Right renal cortex interstitium (tissue), 3 donors: ENCODE measurements around the gene HOXB6. TPM values are rescaled to one million over a fixed set of nuclear protein-coding genes. Genes with fewer than 3 reads are reported as not detected.

Source experiments
- DNase-seq, 3 donors: peaks; one replicate each; pipeline ENCODE4 v3.0.0-alpha.2; 2013; ENCODE audit warnings: low read depth in 3 of 3, low spot score in 2 of 3
- polyA plus RNA-seq, 3 donors: library from polyadenylated mRNA; unstranded; fragments of 120-200 nt; gene quantifications; one replicate each; pipeline ENCODE4 v1.2.1, GENCODE V29; 2013; ENCODE audit not compliant: insufficient read length in 3 of 3

Gene HOXB6
- polyA plus RNA-seq, 3 donors, result 69.6 to 81.4 (median 72.6) TPM

DNA sequence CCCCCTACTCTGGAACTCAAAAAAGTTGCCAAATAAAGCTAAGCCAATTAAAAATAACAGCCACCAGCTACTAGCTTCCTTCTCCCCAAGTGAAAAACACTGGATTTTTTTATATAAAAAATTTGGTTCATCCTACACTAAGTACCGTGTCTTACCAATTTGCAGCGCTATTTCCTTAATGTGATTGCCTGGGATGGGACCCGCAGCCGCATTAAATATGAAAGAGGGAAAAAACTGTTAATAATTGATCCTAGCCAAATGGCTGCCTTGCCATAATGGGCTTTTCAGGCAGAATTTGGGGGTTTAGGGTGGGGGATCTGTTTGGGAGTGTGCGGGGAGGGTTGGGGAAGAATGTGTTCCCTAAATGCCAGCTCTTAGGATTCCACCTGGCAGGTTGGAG, 19.3 kb upstream of the HOXB6 start:
- no peak for DNase-seq

DNA sequence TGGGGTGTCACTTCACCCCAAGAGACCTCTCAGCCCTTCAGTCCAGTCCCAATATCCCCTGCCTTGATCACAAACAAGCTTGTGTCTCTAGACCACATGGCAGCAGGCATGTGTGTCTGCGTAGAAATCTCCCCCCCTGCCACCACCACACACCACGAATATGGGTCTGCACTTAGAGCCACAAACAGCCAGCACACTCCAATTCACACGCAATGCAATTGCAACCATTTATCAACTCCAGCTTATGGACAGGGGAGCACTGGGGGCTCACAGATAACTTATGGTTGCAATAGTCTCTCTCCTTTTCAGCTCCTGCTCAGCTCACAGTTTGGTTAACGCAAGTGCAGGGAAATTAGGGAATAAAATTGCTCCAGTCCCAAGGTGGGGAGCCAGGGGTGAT, 18.8 kb upstream of the HOXB6 start:
- DNase-seq, result no peak

DNA sequence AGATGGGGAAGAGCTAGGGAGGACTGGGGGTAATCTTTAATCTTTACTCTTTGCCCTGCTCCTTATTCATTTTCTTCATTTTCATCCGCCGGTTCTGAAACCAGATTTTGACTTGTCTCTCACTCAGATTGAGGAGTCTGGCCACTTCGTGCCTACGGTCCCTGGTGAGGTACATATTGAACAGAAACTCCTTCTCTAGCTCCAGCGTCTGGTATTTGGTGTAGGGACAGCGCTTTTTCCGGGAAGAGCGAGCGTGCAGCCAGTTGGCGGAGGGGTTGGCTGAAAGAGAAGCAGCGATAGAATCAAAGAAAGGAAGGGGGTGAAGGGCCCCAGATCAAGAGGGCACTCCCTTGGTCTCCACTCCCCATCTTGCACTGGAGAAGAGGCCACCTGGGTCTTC, 18.1 kb upstream of the HOXB6 start:
- DNase-seq, result no peak

DNA sequence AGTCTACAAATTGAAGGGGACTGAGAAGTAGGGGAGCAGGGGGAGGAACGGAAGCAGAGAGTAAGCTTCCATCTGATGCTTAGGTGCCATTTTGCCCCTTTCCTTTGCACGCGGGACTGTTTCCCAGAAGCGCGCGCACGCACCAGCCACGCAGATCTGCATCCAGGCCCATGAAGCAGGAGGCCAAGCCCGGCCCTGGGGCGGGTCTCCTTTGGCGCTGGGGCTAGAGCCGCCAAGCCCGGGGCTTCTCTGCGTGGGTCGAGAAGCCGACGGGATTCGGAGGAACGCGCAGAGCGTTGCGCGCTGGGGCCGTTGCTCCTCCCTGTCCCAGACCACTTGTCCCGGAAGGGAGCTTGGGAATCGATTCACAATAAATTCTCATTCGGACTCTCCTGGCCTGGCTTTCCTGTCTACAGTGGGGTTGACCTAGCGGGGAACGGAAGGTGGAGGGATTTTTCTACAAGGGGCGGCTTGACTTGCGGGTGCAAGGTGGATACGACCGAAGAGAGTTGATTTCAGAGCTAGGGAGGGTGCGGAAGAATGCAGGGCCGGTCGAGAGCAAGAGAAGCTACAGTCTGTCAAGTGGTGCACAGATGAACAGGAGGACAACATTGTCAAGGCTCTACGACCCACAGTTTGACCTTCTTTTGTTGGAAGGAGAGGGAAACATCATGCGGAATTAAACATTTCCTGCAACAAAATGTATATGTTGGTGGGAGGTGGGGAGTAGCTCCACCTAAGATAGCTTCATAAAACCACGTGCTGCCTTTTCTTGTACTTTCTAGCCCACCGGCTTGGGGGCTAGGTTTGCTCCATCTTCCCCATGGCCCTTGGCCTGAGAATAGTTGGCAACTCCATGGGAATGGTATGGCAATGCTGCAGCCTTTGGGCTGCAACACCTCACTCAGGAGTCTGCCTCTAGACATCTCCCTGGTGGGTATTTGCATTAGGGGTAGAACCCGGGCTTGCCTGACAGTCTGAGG, 16.9 kb upstream of the HOXB6 start:
- no peak for DNase-seq

DNA sequence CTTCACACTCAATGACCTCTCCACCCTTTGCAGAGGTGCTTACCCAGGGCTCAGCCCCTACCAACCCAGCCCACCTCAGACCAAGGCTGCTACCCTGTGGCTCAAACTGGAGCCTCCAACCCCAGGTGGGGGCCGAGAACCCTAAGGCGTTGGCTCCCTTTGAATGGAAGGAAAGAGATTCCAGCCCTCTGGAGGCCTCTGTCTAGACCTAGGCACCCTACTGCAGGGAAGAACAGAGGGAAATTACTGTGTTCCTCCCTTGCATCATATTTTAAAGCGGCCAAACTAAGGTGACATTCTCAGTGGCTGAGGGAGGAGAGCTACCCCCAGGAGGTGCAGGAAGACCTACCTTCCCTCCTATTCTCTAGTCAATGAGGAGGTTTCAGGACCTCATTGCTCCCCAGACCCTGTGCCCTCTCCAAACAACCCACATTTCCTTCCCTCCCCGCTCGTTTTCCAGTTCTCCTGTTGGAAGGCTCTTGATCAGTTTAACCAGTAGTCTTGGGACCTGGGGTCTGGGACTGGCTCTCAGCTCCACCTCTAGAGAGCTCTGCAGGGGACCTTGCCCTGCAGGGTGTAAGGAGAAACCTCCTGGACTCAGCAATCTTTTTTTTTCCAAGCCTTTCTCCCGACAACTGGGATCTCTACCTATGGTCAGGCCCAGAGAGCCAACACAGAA, 15.8 kb upstream of the HOXB6 start:
- no peak for DNase-seq

DNA sequence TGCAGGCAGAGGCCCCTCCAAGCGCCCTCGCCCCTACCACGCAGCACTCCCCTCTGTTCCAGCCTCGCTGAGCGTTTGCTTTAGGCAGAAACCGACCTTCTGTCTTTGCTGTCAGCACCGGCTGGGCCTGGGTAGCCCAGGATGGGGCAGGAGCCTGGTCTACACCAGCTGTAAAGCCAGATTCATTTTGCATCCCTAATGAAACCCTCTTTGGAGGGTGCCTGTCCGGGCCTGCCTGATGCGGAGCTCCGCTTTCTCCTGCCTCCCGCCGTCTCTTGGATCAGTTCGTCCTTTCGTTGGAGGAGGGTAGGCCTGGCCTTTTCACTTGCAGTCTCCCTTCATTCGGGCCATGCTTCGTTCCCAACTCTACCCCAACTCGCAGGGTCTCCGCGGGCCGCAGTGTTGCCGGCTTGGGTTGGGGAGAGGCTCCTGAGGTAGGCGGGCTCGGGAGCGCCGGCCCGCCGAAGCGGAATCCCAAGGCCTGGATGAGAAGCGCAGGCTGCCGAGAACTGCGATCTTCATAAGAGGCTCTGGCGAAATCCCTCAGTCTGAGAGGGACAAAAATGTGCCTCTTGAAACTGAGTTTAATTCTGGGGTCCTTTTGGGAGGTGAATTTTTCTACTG, 15.2 kb upstream of the HOXB6 start:
- no peak for DNase-seq

DNA sequence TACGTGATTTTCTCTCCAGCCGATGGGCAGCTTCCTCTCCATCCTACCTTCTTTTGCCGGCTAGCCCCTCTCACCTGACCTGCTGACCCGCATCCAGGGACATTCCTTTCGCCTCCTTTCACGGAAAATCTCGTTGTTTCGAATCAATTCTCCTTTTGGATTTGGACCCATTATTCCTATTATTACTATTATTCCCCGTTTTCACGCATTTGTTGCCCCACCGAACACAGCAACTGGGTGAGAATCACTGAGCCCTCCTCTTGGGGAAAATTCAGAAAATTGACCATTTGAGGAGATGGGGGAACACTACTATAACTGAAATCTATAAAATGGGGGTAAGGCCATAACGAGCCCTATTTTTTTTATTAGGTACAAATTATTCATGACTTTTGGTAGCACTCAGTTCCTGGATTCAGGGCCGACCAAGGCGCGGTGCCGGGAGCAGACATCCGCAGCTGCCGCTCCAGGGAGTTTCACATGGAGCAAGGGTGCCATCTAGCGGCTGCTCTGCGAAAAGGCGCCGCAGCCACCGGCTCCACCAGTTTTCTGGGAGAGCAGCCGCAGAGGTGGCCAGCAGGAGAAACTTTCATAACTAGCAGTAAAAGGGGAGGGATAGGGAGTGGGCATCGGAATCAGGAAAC, 13.6 kb upstream of the HOXB6 start:
- DNase-seq, result no peak

DNA sequence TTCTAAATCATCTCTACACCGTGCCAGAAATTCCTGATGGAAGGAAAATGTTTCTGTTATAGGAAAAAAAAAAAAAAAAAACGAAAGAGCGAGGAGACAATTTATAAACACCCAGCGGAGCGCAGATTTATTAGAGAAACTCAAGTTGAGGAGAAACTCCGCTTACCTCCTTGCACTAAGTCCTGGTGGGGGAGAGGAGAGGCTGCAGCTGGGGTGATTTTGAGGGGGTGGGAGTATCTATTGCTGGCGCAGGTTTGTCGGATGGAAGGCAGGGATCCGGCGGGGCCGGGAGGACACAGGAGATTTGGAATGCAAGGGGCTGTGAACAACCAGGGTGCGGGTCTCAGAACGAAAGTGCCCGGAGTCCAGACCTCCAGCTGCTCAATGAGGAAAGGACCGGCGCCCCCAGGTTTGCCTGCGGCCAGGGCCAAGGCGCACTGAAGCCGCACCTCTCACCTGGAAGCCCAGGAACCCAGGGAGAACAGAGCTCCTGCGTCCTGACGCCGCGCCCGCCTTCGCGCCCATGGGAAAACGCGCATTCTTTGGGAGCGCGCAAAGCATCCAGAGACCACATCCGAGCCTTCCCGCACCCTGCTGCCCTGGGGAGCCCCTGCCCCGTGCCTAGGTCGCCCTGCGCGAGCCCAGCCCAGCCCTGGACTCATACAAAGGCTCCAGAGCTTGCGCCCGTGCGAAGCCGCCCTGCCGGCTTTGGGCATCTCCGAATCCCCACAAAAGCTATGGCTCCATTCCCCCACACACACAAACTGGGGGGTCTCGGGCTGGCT, 12.9 kb upstream of the HOXB6 start:
- DNase-seq, result no peak

DNA sequence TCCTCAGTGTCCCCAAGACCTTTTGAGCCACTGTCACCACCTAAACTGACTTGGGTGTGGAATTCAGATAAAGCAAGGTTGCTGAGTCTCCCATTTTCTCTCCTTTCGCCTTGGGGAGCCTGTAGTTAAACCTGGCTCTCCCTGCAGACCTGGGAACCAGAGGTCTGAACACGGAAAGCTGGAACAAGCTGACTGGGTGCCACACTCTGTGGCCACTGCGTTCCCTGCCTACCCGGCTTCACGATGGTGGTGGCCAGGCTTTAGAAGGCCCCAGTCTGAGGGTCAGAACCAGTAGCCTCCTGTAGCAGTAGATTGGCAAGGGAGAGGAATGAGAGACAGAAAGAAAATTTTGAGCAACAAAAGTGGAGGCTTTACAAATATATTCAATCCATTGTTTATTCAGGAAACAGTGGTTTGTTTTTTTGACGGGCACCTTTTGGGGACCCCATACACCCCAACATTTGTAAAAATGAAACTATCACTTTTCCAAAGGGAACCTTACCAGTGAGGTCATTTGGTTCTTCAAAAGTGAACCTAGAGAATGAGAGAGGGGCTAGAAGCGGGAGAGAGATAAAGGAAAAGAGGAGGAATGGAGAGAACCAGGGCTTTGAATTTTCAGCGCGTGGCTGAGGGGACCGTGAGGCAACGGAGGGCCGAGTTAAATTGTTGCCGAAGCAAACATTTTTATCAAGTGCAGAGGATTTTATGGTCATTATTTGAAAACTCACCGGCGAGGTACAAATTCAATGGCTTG, 12.1 kb upstream of the HOXB6 start:
- DNase-seq, result no peak

DNA sequence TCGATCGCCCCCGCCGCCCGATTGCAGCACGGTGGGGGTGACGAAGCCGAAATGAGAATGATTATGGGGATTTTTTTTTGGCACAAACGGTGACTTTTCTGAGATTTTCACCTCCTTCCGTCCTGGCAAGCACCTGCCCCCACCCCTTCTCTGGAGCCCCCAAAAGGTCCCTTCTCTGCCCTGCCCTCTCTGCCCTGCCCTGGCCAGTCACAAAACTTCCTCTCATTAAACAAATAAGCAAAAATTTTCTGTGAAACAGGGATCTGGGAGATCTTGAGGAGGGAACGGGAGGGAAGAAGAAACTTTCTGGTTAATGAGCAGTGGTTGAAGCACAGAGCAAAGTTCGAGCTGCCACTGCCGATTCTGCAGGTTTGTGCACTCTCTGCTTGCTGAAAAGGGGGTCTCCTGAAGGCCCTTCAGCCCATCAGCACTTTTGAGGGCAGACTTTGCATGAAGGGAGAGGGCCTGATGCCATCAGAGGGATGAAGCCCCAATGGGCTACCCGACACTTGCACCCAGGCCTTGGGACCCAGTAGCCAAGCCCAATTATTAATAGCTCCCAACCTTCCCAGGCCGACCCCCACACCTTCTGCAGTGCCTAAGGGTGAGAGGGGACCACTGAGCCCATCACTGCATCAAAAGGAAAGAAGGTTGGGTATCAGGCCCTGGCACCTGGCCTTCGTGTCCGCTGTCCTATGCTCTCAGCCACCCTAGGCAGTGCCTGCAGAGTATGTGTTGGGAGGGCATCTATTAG, 11.4 kb upstream of the HOXB6 start:
- no peak for DNase-seq

DNA sequence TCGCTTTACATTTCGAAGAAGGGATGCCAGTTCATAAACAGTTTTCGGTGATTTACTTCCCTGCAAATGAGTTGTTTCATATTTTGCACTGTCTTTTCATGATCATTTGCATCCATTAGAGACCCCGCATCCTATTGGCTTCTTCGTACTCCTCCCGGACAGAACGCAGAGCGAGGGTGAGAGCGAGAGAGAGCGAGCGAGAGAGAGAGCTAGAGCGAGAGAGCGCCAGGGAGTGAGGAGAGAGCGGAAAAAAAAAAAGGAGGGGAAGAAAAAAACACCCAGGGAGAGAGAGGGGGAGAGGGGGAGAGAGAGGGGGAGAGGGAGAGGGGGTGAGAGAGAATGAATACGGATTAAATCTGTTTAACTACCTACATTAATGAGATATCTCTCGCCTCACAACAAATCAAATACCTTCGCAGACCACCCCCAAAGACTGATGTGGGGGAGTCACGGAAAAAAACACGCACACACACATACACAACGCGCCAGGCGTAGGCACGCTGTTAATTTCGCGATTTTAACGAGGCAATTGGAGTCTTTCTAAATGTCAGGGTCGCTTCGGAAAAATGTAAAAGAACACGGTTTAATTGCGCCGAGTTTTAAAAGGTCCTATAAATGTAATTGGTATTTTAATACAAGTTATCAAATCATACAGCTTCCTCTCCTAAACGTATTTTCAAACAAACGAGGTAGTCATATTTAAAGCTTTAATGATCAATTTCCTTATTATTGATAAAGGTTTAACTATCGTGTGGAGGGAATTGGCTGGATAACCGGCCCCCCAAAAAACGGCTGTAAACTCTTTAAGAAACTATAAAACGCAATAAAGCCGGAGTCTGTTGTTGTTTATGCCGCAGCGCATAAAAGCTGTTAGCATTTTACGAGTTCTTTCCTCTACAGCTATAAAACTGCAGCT, 10.5 kb upstream of the HOXB6 start, which contains the start of gene HOXB8:
Gene HOXB8 (minus strand): TSS at position 246 of the 916 bp plus-strand sequence. CDS start 588 bp downstream, outside the sequence.
- peak in 1 of 3 donors; percentile 67 for DNase-seq

DNA sequence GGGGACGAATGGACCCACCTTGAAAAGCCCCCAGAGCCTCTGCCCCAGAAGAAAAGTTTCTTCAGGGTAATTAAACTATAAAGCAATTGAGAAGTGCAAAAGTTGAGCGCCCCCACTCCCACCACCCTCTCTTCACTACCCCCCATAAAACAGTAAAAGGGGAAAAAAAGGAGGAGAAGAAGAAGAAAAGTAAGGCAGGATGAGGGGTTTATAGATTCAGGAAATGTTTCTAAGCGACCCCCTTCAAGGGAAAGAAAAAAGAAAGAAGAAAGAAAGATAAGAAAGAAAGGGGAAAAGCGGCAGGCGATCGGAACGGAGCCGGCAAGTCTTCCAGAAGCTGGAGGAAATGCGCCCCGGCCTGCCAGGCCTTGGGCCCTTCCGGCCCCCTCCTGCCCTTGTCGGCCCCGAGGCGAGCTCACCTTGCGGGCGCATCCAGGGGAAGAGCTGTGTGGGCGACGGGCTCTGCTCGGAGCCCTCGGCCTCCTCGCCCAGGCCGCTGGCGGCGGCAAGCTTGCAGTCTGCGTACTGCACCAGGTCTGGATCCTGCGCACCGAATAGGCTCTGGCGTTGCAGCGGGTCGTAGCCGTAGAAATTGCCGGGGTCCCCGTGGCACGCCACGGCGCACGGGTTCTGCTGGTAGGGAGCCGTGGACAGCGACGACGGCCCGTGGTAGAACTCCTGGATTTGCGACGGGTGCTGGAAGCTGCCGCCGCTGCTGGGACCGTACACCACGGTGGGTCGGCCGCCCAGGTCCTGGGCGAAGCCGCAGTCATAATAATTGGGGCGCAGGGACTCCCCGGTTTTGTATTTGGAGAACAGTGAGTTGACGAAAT, 9.3 kb upstream of the HOXB6 start:
- DNase-seq, result peak in 1 of 3 donors; percentile 18

DNA sequence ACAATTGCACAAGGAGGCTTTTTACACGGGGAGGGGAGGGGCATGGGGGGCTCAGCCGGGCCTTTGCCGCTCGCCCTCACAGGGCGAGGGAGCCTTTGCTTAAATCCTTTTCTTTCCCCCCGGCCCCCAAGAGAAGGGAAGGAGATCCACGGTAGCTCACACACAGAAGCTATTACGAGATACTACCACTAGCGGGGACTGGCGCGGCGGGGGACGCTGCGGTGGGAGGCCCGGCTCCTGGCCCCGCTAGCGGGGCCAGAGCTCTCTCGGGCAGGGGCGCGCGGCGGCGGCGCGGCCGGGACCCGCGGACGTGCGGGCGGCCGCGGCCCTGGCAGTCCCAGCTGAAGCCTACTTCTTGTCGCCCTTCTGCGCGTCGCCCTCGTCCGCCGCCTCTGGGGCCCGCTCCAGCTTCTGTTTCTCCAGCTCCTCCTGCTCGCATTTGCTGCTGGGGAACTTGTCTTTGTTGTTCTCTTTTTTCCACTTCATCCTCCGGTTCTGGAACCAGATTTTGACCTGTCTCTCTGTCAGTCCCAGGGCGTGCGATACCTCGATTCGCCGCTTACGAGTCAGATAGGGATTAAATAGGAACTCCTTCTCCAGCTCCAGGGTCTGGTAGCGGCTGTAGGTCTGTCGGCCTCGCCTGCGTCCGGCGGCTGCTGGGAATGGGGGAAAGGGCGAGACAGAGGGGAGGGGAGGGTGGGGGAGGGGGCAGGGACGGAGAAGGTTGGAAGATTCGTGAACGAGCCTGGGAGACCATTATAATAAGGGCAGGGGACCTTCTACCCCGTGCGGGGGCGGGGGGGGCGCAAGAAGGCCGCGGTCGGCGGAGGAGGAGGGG, 8.3 kb upstream of the HOXB6 start:
- DNase-seq, result no peak

DNA sequence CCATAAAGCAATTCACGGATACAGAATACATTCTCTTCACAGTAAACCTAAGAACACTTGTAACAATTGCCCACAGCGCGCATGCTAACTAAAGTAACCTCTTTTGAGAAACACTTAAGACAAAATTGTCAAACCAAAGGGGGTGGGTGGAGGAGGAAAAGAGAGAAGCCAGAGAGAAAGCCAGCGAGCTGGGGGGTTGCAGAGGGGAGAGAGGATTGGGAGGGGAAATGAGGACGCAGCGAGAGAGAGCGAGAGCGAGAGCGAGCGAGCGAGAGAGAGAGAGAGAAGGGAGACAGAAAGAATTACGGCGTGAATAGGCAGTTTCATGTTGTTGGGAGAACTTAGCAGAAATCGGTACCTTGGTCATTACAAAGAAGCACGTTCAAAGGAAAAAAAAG, 7.7 kb upstream of the HOXB6 start:
- DNase-seq, result no peak

DNA sequence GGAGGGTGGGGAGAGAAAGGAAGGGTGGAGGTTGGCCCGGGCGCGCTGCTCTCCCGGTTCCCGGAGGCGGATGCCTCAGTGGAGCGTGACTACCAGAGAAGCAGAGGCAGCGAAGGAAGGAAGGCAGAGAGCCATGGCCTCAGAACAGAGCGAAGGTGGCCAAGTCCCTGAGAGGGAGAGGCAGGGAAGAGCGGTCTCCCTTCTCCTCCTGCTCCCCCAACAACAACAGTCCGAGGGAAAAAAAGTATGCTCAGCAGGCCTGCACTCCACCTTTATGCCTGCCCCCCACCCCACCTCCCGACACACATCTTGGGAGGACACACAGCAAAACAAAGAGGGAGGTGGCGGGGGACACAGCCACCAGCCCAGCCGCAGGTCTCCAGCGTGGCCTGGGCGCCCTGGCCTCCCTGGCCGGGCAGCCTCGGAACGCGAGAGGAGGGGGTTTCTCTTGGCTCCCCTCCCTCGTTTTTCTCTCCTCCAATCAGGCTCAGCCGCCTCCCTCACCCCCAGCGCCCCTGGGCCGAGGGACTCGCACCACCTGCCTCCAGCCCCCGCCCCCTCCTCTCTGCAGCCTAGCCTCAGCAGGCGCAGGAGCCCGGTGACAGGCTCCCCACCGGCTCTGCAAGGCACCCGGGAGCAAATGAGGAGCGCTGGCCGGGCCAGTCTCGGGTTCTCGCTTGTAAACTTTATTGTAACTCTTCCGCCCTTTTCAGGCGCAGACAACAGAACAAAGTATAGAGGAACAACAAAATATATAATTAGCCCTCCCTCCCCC, 7.1 kb upstream of the HOXB6 start:
- no peak for DNase-seq
